ENCODE results near the gene RPL18.

Gene RPL18

GRCh38 chr19:48629297-48629598, 10.3 kb upstream of the RPL18 start:
- DNase-seq, result no peak

GRCh38 chr19:48628486-48629296, 9.7 kb upstream of the RPL18 start:
- no peak for DNase-seq

GRCh38 chr19:48627865-48628314, 8.9 kb upstream of the RPL18 start:
- DNase-seq, result no peak

- no peak for DNase-seq
Measured at GRCh38 chr19:48627201-48627864, 8.4 kb upstream of the RPL18 start.

GRCh38 chr19:48625891-48626327, 6.9 kb upstream of the RPL18 start:
- DNase-seq, result no peak

- DNase-seq, result no peak
Measured at GRCh38 chr19:48624791-48625723, 6.1 kb upstream of the RPL18 start.

- peak; percentile 93 for DNase-seq
Measured at GRCh38 chr19:48624067-48624594, 5.2 kb upstream of the RPL18 start.

GRCh38 chr19:48623556-48624066, 4.6 kb upstream of the RPL18 start:
- DNase-seq, result no peak

GRCh38 chr19:48619692-48620585, 961 bp upstream of the RPL18 start:
- no peak for DNase-seq

GRCh38 chr19:48618278-48618915, 581 bp downstream of the RPL18 start:
- no peak for DNase-seq

- no peak for DNase-seq
Measured at GRCh38 chr19:48617146-48617937, 1.6 kb downstream of the RPL18 start.

- DNase-seq, result no peak
Measured at GRCh38 chr19:48616491-48617056, 2.4 kb downstream of the RPL18 start.

GRCh38 chr19:48616041-48616436, 2.9 kb downstream of the RPL18 start:
- no peak for DNase-seq

GRCh38 chr19:48615231-48616040, 3.5 kb downstream of the RPL18 start:
- DNase-seq, result no peak

GRCh38 chr19:48614436-48615230, 4.3 kb downstream of the RPL18 start, which contains the start of gene FAM83E:
Gene FAM83E, minus strand, starts transcription at chr19:48615076. Its CDS starts 1,704 bp downstream, at chr19:48613372.
- no peak for DNase-seq

GRCh38 chr19:48613852-48614435, 5.0 kb downstream of the RPL18 start:
- DNase-seq, result no peak

GRCh38 chr19:48613024-48613851, 5.7 kb downstream of the RPL18 start:
- DNase-seq, result no peak

Data from activated effector memory CD4-positive, alpha-beta T cell treated with Interleukin-2 at 50 U/mL for 16 hours (primary cell).